GM13976 (cell line): Measurements from ENCODE around the gene ZNF407.

Source experiments
- DNase-seq: peaks from one replicate; pipeline ENCODE4 v3.0.0; 2012; ENCODE audit warnings: low spot score
- CTCF ChIP-seq: IDR thresholded peaks from 2 replicates; pipeline ENCODE4 v1.5.1; 2012; ENCODE audit warnings: borderline replicate concordance, mild to moderate bottlenecking; ENCODE audit not compliant: insufficient read depth; ENCODE audit errors: extremely low read depth, missing control alignments, control extremely low read depth
- in situ Hi-C: fragments of 300-500 bp; cut with MboI; formaldehyde crosslinking; loops from one replicate; pipeline ENCODE4 v1.12.0; 2022; ENCODE audit warnings: low sequenced_read_pairs, mixed read lengths, inconsistent platforms; ENCODE audit not compliant: unreplicated experiment

Gene ZNF407

GRCh38 chr18:74597662-74598349, at the start of gene ZNF407:
TSS of gene ZNF407 (plus strand) at chr18:74597870. CDS start at chr18:74631020, 33,150 bp downstream.
- TF ChIP-seq CTCF = no peak
- in situ Hi-C loops = no loop called here
- DNase-seq = peak; percentile 90

- no peak for DNase-seq
- no peak for TF ChIP-seq CTCF
- in situ Hi-C loops = loop anchor here (10.0 kb wide), 2 partner anchors 195 to 355 kb away; no protein-coding TSS in a partner anchor
Measured at GRCh38 chr18:74549591-74550104, 48.0 kb upstream of the ZNF407 start.

GRCh38 chr18:74550886-74551285, 46.8 kb upstream of the ZNF407 start:
- no peak for TF ChIP-seq CTCF
- in situ Hi-C loops = loop anchor here (10.0 kb wide), 1 partner anchor 356 kb away; no protein-coding TSS in a partner anchor

GRCh38 chr18:74551452-74551851, 46.2 kb upstream of the ZNF407 start:
- no peak for DNase-seq
- no peak for TF ChIP-seq CTCF
- in situ Hi-C loops = loop anchor here (10.0 kb wide), 1 partner anchor 357 kb away; no protein-coding TSS in a partner anchor

More at GRCh38 chr18:74550886-74551285, 46.8 kb upstream of the ZNF407 start:
- no peak for DNase-seq

GRCh38 chr18:74551936-74552555, 45.6 kb upstream of the ZNF407 start:
- in situ Hi-C loops = loop anchor here (10.0 kb wide), 1 partner anchor 357 kb away; no protein-coding TSS in a partner anchor
- DNase-seq = peak; percentile 82

More at GRCh38 chr18:74551936-74552555, 45.6 kb upstream of the ZNF407 start:
- peak; percentile 79 for TF ChIP-seq CTCF
